Activated CD8-positive, alpha-beta memory T cell treated with anti-CD3 and anti-CD28 coated beads for 36 hours (primary cell): ENCODE measurements around the gene UBE2Q1. TPM values are rescaled to one million over a fixed set of nuclear protein-coding genes. Genes with fewer than 3 reads are reported as not detected.

Experiments
- CTCF ChIA-PET: fragments of 350-600 bp; sonication (Branson Sonifier 250); formaldehyde crosslinking; loops from one replicate; lab custom pipeline; 2021; ENCODE audit warnings: antibody characterized with exemption; lab: Charles Lee
- POLR2A ChIA-PET: fragments of 350-600 bp; sonication (Branson Sonifier 250); formaldehyde crosslinking; loops from one replicate; lab custom pipeline; 2021; ENCODE audit warnings: antibody characterized with exemption; lab: Charles Lee
- total RNA-seq, 2 experiments: library from RNA; stranded (reverse); gene quantifications; one replicate each; pipeline ENCODE4 v1.2.3, GENCODE V29; 2021

Gene UBE2Q1
- total RNA-seq, 2 experiments from 2014 or later: 84.7 to 89.7 TPM

DNA sequence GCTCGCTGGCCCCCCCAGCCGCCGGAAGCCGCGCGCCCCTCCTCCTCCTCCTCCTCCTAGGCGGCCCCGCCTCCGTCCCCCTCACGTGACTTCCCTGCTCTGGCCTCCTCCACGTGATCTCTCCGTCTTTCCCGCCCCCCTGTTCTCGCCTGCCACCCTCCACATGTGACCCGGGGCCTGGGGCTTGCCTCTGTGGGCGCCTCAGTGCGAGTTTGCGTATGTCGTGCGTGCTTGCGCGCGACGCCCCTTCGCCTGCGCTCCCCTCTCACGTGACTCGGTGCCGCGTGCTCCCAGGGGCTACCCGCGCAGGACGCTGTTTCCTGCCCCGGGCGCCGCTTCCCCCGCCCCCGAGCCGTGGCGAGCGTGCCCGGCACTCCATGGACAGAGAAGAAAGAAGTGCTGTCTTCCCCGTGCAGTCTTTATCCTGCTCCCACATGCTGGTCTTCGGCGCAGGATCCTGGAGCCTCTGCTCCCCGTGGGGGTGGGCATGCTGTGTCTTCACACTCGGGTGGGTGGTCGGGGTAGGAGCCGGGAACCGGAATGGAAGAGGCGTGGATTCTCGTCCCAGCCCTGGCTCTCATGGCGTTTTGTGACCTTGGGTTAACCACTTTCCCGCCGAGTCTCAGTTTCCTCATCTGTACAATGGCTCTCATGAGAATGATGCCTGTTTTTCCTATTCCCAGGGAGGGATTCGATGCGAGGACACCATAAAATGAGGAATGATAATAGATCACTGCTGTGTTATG, 431 bp upstream of the UBE2Q1 start:
- CTCF ChIA-PET: interaction anchor here (0.7 to 2.1 kb wide), 17 partner anchors 15 to 378 kb away, joined by 3 to 10 read pairs (median 4); no protein-coding TSS in a partner anchor
- POLR2A ChIA-PET: interaction anchor here (0.5 to 1.1 kb wide), 3 partner anchors 153 to 377 kb away, joined by 3 read pairs; partner anchors contain the start of gene PMVK

DNA sequence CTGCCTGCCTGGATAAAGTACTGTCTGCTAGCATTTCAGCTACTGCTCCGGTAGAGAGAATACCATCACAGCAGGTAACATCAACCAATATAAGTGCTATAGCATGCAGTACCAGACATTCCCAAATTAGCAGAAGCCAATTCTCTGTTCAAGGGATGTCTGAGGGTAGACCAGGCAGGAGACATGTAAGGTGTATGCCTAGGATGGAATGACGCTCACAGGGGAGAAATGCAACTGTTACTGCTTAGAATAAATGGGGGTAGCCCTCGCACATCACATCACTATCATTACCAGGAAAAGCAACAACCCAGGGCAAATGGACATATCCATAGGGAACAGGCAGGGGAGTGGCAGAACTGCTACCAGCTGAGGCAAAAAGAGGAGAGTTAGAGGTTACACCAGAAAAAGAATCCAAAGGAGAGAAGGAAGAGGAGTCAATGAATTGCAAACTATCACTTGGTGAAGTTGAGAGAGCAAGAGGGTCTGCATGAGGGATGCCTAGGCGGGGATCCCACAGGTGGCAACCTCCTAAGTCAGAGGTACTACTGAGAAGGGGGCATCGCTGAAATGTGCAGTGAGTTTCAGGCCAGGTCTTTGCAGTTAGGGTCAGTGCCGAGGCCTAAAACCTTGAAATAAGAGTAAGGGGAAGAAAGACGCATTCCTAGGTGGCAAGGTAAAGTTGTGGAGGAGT, 1.1 kb downstream of the UBE2Q1 start:
- ChIA-PET POLR2A (no interaction called here), CTCF (interaction anchor here (1.2 kb wide), 1 partner anchor 78 kb away, joined by 4 read pairs; no protein-coding TSS in a partner anchor)

DNA sequence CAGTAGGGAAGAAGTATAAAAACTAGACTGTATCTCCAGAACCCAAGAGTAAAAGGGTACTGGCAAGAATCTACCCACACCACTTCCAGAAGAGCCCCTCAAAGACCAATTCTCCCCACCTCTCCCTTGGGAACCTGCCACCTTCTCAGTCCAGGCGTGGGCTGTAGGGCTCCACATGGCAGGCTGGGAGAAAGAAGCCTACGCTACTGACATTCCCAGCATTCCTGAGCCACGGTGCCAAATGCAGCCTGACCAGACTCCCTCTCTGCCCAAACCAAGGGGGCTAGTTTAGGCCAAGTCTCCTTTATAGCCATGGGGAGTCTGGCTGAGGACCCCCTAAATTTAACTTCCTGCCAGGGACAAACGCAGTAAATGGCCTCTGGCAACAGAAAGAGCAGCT, 2.0 kb downstream of the UBE2Q1 start:
- POLR2A ChIA-PET: no interaction called here
- CTCF ChIA-PET: interaction anchor here (1.3 kb wide), 1 partner anchor 153 kb away, joined by 3 read pairs; no protein-coding TSS in a partner anchor

DNA sequence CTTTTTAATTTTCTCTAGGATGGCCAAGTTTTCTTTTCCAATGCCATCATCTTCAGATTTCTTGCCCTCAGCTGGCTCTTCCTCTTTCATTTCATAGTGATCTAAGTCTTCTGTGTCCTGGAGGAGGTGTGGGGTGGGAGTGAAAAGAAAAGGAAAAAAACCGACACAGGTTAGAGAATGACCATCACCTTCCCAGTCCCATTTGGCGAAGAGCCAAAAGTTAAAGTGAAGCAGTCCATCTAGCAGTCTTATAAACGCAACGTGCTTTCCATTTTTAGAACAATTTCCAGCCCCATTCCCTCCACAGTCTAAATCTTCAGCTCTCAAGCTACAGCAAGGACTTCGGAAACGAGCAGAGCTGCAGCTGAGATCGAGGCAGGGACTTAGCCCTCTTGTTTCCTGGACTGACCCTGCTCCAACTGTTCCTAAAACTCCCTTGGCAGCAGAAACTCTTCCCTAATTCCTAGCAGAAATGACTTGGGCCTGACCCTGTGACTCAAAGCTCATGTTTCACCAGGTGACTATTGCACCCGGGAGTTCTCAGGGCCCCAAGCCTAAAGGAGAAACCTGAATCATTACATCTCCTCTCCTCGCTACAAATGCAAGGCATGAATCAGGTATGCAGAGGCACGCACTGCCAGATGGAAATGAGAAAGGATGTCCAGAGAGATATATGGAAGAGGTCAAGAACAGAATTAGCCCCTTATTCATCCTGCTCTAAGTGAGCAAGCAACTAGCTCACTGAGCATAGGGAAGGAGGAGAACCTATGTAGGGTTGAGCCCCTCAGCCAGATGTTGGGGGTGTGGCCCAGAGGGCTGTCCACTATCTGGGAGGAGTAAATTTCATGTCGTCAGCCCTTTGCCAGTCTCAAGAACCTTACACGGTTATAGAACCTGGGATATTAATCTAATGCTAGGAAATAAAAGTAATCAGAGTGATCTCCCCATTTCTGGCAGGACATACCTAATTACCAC, 5.1 kb downstream of the UBE2Q1 start:
- POLR2A ChIA-PET: interaction anchor here (0.5 to 0.6 kb wide), 3 partner anchors 13 to 551 kb away, joined by 3 to 4 read pairs (median 3); no protein-coding TSS in a partner anchor
- CTCF ChIA-PET: interaction anchor here (0.6 to 1.4 kb wide), 2 partner anchors 67 to 74 kb away, joined by 3 to 4 read pairs; no protein-coding TSS in a partner anchor

DNA sequence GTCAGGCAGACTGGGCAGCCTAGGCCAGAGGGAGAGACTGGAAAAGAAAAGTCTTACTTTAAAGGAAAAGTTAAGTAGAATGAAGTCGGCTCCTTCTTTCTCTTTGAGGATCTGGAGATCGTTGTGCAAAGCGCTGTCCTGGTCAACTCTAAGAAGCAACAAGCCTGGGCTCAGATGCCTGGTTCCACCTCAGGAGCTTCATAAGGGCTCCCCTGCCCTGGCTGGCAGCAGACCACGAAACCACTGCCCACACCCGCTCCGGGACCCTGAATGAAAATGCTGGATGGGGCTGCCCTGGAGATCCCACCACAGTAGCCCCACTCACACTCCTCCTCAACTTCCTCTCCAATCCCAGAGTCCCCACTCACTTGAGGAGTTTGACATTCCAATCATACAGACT, 6.4 kb downstream of the UBE2Q1 start:
- POLR2A ChIA-PET: no interaction called here
- CTCF ChIA-PET: no interaction called here

DNA sequence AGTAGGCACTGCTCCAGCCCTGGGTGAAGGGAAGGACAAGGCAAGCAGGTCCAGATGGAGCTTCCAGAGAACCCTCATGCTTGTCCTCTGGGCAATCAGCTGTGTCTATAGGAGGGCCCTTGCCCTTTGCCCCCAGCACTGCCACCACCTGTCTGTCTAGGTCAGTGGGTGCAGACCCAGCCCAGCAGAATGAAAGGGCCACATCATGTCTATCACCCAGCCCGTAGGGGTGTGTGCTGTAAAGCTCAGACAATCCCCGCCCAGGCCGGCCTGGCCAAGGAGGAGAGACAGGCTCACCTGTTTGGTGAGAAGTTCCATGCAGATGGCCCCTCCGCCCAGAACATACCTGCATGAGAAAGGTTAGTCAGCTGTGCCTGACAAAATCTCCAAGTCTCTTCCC, 7.0 kb downstream of the UBE2Q1 start:
- ChIA-PET POLR2A (no interaction called here), CTCF (interaction anchor here (1.4 kb wide), 1 partner anchor 72 kb away, joined by 4 read pairs; no protein-coding TSS in a partner anchor)

DNA sequence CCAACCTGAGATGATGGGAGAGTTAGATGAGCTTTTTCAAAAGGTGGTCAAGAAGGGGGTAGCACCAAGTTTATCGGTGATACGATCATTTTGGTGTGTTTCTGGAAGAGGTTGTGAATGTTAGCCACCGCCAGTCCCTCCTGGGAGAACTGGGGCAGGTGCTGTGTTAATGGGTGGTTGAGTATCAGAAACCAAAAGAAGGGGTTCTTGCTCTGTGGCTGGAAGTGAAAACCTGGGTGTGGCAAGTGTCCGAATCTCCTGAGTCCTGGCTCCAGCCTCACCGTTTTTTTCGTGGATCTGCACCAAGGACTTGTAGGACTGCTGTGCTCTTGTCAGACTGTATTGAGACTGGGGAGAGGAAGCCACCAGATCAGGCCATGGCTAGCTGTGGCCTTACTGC, 7.8 kb downstream of the UBE2Q1 start:
- CTCF ChIA-PET: interaction anchor here (1.4 kb wide), 1 partner anchor 71 kb away, joined by 4 read pairs; no protein-coding TSS in a partner anchor

DNA sequence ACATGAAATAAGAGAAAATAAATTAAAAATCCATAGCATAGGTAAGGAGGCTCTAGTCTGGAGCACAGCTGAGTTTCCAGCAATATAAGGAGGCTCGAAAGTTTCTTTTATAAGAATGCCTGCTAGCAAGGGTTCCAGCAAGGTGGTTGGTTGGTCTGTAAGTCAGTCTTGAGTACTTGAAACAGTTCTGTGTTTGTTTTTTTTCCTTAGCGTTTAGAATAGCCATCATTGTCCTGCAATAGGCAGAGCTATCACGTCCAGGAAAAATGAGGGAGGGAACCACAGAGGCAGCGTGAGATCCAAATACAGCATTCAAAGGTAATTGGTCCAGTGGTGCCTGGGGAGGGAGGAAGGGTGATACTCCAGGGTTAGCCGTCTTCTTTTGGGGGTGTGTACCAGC, 8.4 kb downstream of the UBE2Q1 start:
- POLR2A ChIA-PET: interaction anchor here (0.5 kb wide), 1 partner anchor 158 kb away, joined by 11 read pairs; no protein-coding TSS in a partner anchor
- CTCF ChIA-PET: no interaction called here

More for the DNA sequence above, 7.8 kb downstream of the UBE2Q1 start:
- POLR2A ChIA-PET: no interaction called here

DNA sequence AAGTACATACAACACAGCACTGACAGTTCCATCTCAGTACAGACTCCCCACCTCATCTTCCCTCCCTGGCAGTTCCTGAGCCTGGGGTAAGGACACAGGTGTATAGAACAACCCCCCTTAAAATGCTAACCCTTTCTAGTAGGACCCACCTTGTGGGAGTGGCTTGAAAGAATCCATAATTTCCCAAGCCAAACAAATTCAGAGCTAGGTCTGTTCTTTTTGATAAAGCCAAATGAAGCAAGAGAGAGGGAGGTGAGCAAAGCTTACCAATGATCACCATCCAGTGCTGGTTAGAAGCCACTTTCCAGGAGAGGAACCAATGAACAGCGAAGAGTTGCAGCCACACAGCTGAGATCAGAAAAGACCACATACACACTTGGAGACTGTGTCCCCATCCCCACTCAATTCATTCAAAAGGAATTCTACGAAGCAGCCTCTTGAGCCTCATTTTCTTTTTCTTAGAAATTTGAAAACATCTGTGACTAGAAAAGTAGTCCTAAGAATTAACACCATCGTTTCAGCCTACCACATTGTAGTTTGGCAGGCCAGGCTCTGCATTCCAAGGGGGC, 9.2 kb downstream of the UBE2Q1 start:
- POLR2A ChIA-PET: no interaction called here
- CTCF ChIA-PET: interaction anchor here (5.1 kb wide), 1 partner anchor 68 kb away, joined by 64 read pairs; no protein-coding TSS in a partner anchor

DNA sequence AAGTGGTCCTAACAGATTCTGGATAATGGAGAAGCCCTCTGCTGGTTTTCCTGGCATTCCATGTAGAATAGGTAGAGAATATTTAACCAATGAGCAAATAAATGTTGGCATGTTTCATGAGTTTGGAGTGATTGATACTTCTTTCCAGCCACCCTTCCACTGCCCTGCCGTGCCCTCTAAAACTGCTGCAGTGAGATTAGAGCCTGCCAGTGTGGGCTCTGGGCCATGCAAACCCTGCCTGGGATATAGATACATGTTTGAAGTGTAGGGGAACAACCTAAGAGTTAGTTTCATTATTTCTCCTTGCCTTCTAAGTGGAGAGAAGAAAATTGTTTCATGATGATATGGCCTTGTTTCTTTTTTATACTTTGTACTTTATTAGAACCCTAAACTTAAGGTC, 10.4 kb downstream of the UBE2Q1 start:
- CTCF ChIA-PET: interaction anchor here (1.9 to 5.1 kb wide), 2 partner anchors 19 to 67 kb away, joined by 4 to 64 read pairs; no protein-coding TSS in a partner anchor
- POLR2A ChIA-PET: no interaction called here

DNA sequence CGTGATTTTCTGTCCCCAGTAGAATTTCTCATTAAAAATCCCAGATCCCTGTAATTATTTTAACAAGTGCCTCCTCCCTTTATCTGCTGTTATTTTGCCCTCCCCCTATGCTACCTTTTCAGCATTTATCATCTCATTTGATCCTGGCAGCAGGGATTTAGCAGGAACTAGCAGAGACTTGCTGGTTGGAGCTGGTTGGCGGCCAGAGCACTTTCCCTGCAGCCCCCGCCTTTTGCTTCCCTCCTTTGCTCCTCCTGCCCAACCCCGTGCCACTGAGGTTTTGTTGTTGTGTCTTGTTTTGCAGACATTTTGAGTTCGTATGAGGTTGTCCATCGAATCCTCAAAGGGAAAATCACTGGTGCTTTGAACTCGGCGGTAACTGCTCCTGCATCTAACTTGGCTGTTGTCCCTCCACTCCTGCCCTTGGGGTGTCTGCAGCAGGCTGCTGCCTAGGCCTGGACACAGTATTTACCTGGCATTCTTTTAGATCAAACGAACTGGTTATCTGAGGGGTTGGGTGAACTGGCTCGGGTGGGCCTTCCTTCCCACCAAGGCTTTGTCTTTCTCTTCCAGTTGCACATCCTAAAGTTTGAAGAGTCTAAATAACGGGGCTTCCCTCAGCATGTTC, 11.2 kb downstream of the UBE2Q1 start:
- CTCF ChIA-PET: interaction anchor here (0.6 to 5.1 kb wide), 17 partner anchors 8 to 559 kb away, joined by 3 to 64 read pairs (median 3); no protein-coding TSS in a partner anchor
- POLR2A ChIA-PET: interaction anchor here (0.7 kb wide), 1 partner anchor 67 kb away, joined by 3 read pairs; no protein-coding TSS in a partner anchor

DNA sequence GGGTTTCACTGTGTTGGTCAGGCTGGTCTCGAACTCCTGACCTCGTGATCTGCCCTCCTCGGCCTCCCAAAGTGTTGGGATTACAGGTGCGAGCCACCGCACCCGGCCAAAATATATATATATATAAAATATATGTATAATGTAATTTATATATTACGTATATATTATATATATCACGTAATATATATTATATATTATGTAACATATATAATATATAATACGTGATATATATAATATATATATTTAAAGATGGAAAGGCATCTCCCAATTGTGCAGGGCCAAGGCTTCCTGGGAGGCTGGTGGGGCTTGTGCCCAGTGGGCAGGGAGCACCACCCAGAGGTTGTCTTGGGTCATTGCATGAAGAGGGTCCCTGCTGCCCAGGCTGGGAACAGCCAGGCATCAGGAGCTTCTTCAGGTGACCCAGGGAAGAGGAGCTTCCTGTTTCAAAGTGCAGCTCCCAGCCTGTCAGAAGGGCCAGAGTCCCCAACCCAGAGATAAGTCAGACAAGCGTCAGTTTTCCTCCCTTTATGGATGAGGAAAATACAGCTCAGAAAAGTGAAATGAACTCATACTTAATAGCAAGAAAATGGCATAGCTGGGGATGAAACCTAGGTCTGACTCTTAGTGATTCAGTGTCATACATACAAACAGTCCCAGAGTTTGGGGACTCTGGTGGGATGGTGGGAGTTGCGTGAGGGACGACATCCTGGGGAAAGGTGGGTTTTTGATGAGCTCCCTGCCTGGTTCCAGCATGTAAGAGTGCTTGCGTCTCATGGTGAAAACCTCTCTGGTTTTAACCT, 12.0 kb downstream of the UBE2Q1 start:
- POLR2A ChIA-PET: interaction anchor here (0.5 to 0.7 kb wide), 2 partner anchors 67 to 369 kb away, joined by 3 to 4 read pairs; no protein-coding TSS in a partner anchor
- CTCF ChIA-PET: interaction anchor here (0.6 to 5.1 kb wide), 17 partner anchors 9 to 558 kb away, joined by 3 to 64 read pairs (median 3); no protein-coding TSS in a partner anchor

DNA sequence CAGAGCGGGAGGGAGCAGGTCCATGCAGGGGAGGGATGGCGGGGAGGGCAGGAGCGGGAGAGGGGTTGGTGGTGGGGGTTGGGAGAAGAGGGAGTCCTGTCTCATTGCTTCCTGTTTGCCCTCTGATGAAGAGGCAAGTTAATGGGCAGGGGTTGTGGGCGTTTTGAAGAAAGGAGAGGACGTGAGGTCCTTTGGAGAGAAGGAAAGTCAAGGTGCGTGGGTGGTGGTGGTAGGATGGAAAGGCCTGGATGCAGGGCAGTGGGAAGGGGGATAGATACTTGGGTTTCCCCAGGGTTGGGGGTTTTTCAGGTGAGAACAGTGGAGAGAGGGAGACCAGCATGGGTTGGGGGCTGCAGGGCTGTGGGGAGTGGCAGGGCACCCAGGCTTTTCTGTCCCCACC, 17.2 kb downstream of the UBE2Q1 start:
- POLR2A ChIA-PET: no interaction called here

DNA sequence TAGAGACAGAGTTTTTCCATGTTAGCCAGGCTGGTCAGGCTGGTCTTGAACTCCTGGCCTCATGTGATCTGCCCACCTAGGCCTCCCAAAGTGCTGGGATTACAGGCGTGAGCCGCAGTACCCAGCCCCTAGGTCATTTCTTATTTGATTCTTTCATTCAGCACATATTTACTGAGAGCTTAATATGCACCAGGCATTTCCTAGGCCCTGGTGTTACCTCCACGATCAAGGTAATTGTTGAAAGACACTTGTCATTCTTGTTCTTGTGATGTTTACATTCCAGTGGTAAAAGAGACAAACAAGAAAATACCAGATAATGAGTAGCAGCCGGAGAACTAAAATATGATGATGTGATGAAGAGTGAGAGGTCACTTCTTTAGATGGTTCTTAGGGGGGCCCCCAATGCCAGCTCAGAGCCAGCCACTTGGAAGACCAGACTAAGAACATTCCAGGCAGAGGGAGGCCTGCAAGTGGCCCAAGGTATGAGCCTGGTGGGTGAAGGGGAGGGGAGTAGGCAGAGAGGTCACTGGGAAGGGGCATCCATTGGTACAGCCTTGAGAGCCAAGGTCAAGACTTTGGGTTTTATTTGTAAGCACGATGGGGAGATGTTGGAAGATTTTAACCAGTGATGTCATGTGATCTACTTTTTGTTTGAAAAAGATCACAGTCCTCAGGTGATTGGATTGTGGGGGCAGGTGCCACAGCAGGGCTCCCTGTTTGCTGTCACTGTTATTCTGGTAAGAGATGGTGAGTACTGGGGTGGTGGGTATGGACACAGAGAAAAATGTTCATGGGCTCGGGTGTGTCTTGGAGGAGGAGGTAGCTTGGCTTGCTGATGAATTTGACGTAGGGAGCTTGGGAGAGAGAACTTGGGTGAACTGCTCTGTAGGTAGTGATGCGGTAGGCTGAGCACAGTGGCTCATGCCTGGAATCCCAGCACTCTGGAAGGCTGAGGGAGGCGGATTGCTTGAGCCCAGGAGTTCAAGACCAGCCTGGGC, 18.7 kb downstream of the UBE2Q1 start:
- CTCF ChIA-PET: interaction anchor here (1.0 to 1.4 kb wide), 2 partner anchors 16 to 60 kb away, joined by 4 to 5 read pairs; no protein-coding TSS in a partner anchor
- POLR2A ChIA-PET: no interaction called here

More for the DNA sequence above, 17.2 kb downstream of the UBE2Q1 start:
- CTCF ChIA-PET: no interaction called here

DNA sequence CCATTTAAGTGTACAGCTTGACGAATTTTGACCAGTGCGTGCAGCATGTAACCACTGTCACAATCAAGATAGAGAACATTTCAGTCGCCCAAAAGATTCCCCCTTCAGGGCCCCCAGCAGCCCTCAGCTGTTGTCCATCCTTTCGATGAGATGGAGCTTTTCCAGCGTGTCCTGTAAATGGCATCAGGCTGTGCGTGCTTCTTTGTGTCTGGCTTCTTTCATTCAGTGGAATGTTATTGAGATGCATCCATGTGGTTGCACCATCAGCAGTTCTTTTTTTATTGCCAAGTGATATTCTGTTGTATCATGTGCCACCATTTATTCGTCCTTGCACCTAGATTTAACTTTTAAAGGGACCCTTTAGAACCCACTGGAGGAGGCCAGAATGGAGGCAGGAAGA, 21.9 kb downstream of the UBE2Q1 start:
- ChIA-PET POLR2A (interaction anchor here (0.5 kb wide), 1 partner anchor 1143 kb away, joined by 3 read pairs; no protein-coding TSS in a partner anchor), CTCF (interaction anchor here (0.6 kb wide), 1 partner anchor 380 kb away, joined by 4 read pairs; no protein-coding TSS in a partner anchor)
